KOPT-K1 (cell line): ENCODE measurements around the gene RHEBL1.

ENCODE experiments used
- H3K27ac ChIP-seq: fragments of 200-600 bp; sonication (generic); 2 replicates; pipeline ENCODE4 v1.5.1; 2016; ENCODE audit warnings: antibody characterized with exemption, mild to moderate bottlenecking, low read depth, low read length; ENCODE audit not compliant: poor library complexity, severe bottlenecking
- H3K36me3 ChIP-seq: fragments of 200-600 bp; sonication (generic); 2 replicates; pipeline ENCODE4 v1.5.1; 2017; ENCODE audit warnings: antibody characterized with exemption, mild to moderate bottlenecking, low read length, moderate library complexity; ENCODE audit not compliant: insufficient read depth
- H3K9me3 ChIP-seq: fragments of 200-600 bp; sonication (generic); 2 replicates; pipeline ENCODE4 v1.5.1; 2017; ENCODE audit warnings: antibody characterized with exemption, low read length, mild to moderate bottlenecking; ENCODE audit not compliant: insufficient read depth, poor library complexity, severe bottlenecking

The RHEBL1 gene

DNA sequence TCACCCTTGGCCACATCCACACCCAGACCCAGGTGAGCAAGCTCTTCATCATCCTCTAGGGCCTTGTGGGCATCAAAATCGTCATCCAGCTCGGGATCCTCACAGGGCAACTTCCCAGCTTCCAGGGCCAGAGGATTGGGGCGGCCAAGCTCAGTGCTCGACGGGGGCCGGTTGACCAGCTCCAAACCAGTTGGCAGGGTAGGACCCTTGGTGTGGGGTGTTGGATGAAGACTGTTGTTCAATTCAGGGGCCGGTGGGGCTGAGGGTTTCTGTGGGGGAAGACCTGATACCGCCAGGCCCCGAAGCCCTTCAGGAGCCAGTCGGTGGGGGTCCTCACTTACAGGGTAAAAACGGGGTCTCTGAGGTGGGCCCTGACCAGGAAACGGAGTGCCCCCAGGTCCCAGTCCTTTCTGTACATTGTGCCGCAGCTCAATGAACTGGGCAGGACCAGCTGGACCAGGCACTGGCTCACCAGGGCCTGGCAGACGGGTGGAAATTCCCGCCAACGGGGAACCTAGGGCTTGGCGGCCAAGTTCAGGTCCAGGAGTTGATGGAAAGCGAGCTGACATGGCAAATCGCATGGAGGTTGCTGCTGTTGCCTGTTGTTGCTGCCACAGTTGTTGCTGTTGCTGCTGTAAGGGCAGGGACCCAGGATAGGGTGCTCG is 31.4 kb downstream of the RHEBL1 start:
- H3K9me3 ChIP-seq: no peaks in the 10 kb centered on the region
- H3K36me3 ChIP-seq: peaks cover 100% of the 10 kb centered on the region
- H3K27ac ChIP-seq: no peak overlapping the region

DNA sequence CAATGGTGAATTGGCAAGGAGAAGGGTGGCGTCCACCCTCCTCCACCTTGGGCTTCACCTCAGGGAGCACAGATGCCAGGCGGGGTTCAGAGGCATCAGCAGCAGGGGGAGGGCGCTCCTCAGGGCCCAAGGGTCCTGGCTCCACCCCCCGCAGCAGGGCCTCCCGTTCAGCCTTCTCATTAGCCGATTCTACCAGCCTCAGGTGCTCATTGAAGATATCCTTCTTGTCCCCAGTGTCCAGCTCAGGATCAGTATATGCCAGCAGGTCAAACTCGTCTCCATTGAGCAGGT is 31.9 kb downstream of the RHEBL1 start:
- Histone ChIP-seq H3K36me3 (peaks cover 100% of the 10 kb centered on the region), H3K27ac (no peak overlapping the region), H3K9me3 (no peaks in the 10 kb centered on the region)

DNA sequence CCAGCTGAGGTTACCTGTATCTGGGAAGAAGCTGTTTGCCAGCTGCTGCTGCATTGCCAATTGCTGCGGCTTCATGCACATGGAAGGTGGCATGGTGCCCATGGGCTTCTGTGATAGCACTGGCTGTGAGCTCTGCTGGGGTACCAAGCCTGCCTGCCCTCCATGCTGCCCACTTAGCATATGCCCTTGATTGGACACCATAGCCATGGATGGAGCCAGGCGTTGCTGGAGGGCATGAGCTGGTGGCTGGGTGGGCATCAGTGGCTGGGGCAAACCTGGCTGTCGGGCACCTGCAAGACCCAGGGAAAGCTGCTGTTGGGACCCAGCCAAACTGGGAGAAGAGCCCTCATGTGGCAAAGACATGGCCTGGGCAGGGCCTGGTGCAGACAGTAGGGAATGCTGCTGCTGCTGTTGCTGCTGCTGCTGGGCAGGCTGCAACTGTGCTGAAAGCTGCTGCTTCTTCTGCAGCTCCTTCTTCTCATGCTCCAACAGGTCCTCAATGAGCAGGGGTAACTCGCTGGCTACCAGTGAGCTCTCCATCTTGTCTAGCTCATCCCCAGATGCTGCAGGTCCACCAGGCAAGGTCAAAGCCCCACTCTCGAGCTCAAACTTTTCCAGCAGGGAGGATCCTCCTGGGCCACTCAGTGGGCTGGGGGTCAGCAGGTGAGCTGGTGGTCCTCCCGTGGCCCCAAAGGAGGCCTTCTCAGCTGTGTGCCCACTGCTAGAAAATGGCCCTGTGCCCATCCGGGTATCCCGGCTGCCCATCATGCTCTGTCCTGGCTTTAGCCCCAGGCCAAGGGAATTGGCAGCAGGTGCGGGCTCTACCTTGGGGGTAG is 32.5 kb downstream of the RHEBL1 start:
- no peak overlapping the region for H3K27ac ChIP-seq
- peaks cover 100% of the 10 kb centered on the region for H3K36me3 ChIP-seq
- H3K9me3 ChIP-seq: no peaks in the 10 kb centered on the region

DNA sequence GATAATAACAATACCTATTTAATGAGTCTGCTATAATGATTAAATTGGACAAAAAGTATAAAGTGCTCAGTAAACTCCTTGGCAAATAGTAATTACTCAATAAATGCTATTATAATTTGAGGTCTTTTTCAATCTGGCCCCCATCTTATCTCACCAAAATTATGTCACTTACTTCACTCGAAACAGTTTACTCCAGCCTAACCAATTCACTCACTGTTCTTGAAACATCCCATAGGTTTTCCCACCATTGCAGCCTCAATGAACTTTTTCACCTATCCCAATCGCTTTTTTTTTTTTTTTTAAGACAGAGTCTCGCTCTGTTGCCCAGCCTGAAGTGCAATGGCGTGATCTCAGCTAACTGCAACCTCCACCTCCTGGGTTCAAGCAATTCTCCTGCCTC is 33.8 kb downstream of the RHEBL1 start:
- Histone ChIP-seq H3K9me3 (no peaks in the 10 kb centered on the region), H3K36me3 (peaks cover 100% of the 10 kb centered on the region)

DNA sequence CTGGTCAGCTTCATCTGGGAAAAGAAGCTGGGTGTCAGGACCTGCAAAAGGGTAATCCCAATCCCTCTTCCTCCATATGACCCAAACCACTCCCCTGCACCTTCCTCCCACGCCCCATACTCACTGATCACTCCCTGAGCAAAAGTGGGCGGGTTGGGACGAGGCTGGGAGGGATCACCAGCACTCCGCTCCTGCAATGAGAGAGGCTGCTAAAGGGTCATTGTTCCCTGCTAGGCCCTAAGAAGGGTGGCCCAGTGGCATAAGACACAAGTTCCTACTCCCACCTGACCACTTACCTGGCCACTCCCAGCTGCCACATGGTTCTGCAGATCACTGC is 35.5 kb downstream of the RHEBL1 start:
- Histone ChIP-seq H3K27ac (no peak overlapping the region), H3K36me3 (peaks cover 100% of the 10 kb centered on the region), H3K9me3 (no peaks in the 10 kb centered on the region)

More for the DNA sequence above, 33.8 kb downstream of the RHEBL1 start:
- no peak overlapping the region for H3K27ac ChIP-seq

DNA sequence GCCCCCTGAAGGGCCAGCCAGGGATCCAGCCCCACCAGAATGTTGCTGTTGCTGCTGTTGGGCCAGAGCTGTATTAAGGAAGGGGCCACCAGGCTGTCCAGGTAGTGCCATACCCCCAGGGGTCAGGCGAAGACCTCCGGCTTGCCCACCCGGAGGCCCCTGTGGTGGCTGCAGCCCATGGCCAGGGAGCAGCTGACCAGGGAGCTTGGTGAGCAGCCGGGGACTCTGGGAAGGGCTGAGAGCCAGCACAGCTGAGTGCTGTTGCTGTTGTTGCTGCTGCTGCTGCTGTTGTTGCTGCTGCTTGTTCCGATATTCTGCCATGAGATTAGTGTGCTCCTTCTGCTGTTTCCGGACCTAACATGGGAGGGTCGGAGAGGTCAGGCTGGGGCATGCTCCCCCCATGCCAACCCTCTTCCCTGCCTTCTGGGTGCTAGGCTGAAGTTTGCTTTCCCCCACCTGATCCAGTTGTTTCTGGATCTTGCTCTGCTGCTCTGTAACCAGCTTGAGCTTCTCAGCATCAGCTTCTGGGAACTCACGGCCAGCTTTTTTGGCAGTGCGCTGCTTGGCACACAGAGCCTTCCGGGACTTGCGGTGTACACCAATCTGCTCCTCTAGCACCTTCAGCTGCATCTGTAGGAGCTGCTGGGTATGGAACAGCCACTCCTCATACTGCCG is 36.0 kb downstream of the RHEBL1 start:
- Histone ChIP-seq H3K27ac (no peak overlapping the region), H3K36me3 (peaks cover 100% of the 10 kb centered on the region), H3K9me3 (no peaks in the 10 kb centered on the region)

DNA sequence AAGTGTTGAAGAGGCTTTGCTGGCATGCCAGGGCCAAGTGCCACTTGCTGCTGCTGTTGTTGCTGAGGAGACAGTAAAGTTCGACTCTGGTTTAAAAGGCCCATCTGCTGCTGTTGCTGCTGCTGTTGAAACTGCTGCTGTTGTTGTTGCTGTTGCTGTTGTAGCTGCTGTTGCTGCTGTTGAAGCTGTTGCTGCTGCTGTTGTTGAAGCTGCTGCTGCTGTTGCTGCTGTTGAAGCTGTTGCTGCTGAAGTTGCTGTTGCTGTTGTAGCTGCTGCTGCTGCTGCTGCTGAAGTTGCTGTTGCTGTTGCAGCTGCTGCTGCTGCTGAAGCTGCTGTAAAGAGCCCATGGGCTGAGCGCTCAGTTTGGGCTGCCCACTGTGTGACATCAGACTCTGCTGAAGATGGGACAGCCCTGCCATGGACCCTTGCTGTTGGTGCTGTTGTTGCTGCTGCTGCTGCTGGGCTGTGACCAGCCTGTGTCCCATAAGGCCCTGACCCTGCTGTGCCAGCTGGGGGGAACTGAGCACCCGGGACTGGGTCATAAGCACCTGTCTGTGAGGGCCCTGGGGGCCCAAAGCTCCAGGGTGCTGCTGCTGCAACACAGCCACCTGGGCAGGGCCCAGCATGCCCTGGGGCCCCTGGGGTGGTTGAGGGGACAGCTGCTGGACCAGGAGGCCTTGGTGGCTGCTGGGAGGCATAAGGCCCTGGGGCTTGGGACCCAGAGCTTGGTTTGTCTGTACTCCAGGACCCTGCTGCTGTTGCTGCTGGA is 36.9 kb downstream of the RHEBL1 start:
- Histone ChIP-seq H3K36me3 (peaks cover 100% of the 10 kb centered on the region), H3K27ac (no peak overlapping the region), H3K9me3 (no peaks in the 10 kb centered on the region)

DNA sequence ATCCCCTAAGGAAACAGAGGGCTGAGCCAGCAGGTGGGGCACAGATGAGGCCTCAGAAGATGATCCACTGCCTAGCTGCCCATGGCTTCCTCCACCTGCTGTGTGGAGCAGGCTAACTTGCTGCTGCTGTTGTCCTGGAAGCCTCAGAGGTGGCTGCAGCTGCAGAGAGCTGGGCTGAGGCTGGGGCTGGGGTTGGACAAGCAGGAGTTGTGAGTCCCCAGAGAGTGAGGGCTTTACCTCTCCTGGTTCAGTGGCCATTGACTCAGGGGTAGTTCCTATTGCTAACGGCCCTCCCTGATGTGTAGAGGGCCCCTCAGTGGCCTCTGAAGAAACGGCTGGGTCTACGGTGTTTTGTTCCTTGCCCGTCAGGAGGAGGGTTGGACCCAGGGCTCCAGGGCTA is 37.5 kb downstream of the RHEBL1 start:
- Histone ChIP-seq H3K36me3 (peaks cover 100% of the 10 kb centered on the region), H3K27ac (no peak overlapping the region), H3K9me3 (no peaks in the 10 kb centered on the region)

DNA sequence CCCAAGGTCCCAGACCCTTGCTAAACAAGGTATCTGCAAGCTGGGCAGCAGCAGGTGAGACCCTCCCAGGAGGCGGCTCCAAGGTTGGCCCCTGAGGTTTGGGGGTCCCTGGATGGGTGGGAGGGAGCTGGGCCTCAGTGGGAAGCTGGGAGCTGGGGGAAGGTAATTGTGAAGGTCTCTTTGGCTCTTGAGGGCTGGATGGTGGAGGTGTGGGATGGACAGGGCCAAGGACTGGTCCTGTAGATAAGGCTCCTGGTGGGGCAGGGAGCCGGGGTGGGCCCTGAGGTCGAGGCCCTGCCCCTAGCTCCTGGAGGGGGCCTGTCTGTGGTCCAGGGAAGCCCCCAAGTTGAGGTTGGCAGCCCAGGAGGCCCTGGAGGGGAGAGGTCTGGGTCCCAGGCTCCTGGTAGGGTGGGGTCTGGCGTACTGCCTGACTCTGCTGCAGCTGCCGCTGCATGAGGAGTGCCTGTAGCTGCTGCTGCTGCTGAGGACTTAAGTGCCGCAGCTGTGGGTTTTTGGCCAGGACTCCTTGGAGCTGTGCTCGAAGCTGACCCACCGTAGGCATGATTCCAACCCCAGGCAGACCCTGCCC is 38.1 kb downstream of the RHEBL1 start:
- Histone ChIP-seq H3K9me3 (no peaks in the 10 kb centered on the region), H3K27ac (no peak overlapping the region), H3K36me3 (peaks cover 100% of the 10 kb centered on the region)

DNA sequence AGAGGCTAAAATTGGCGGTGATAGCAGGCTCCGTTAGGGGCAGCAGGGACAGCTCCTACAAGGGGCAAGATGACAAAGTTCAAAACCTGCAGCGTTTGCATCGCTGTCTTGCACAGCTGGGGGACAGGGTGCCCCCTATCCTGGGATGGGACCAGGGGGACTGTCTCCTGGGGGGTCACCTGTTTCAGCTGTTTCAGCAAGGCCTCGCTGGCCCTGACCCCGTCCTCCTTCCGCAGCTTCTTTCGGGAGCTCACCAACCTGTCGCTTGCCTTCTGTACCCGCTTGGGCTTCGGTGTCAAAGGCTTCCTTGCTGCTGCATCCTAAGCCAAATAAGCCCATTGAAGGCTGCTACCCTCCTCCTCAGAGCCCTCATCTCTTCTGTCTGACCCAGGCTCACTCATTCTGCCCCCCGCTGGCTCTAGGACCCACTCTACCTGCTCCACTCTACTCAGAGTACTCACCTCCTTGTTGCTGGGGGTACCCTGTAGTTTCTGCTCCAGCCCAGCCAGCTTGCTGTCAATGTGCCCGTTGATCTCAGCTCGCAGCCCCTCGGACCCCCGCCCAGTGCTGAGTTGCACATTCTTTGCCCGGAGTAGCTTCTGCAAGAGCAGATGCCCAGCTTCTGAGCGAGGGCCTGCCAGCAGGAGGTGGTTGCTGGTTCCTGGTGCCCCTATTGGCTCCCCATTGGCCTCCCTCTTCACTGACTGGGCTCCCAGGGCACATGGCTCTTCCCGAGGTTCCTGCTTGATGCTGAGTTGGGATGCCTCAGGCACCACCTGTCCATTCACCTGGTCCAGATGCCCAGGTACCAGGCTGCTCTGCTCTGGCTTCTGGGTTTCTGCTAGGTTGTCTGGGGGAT is 38.8 kb downstream of the RHEBL1 start:
- peaks cover 100% of the 10 kb centered on the region for H3K36me3 ChIP-seq
- no peaks in the 10 kb centered on the region for H3K9me3 ChIP-seq
- no peak overlapping the region for H3K27ac ChIP-seq

DNA sequence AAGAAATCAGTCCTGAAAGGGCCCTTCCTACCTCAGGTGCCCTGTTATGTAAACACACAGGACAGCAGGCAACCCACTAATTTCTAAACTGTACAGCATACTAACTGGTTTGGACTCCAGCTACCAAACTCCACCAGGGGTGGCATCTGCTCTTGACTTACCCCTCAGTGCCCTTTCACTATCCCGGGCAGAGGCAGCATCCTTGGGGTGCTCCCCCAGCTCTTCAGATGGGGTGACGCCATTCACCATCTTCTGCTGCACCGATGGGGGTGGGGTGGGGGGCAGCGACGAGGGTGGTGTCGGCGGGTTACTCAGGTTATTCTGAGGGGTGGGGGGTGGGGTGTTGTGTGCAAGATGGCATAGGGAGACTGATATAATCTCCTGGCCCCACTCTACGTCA is 39.7 kb downstream of the RHEBL1 start:
- peaks cover 100% of the 10 kb centered on the region for H3K36me3 ChIP-seq
- no peak overlapping the region for H3K27ac ChIP-seq
- H3K9me3 ChIP-seq: no peaks in the 10 kb centered on the region

DNA sequence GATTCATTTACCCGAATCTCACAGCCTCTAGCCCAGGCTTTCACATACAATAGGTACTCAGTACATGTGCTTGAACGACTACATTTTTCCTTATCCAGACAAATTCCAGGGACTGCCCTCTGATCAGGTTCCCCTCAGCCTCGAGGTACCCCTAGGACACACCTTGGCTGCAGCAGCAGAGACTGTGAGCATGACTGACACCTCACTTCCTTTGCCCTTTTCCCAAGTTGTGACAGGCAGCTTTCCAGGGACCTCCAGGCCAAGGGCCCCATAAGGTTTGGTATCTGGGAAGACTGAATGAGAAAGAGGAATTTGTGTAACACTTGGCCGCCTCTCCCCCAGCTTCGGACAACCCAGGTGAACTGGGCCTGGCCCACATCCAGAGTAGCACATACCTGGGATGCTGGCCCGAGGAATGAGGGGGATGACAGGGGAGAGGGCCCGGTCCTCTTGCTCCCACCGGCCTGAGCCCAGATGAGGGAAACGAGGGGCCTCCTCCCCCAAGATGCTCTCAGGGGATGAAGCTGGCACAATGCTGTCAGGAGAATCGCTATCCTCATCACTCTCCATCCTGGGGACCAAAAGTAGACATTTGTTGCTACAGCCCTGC is 41.0 kb downstream of the RHEBL1 start:
- peaks cover 100% of the 10 kb centered on the region for H3K36me3 ChIP-seq
- no peaks in the 10 kb centered on the region for H3K9me3 ChIP-seq
- no peak overlapping the region for H3K27ac ChIP-seq

DNA sequence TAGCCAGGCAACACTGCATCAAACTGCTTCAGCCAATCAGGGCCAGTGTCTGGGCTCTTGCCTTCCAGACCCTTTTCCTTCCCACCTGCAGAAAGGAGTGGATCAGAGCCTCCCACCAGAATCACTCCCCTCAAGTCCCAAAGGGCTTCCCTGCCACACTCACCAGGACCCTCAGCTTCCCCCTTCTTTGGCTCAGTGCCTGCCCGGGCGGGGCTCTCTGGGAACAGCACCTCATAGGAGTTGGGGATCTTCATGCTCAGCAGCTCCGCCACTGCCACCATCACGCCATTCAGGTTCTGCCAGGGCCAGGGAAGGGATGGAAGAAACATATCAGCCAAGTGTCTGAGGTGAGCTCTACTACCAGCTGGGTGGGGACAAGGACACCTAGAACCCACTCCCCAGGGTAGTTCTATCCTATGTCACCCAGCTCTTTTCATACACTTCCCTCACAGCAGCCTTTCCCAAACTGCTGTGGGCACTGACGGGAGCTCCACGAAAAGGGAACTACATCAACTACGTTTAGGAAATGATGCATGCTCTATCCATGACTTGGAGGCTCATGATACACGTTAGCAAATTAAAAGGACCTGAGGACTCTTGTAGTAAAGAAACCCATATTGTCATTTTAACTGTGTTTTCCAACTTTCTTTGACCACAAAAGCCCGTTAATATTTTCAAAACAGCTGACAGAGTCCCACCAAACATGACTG is 41.8 kb downstream of the RHEBL1 start:
- Histone ChIP-seq H3K27ac (no peak overlapping the region), H3K36me3 (peaks cover 100% of the 10 kb centered on the region), H3K9me3 (no peaks in the 10 kb centered on the region)
